GM23338 (cell line): ENCODE data around the gene CPB1. TPM values are rescaled to one million over a fixed set of nuclear protein-coding genes. Genes with fewer than 3 reads are reported as not detected.

ENCODE experiments used
- ATAC-seq: fragments of 200-7000 bp; cut with Tn5 transposase; 3 replicates; pipeline ENCODE4 v1.9.1; 2020
- DNase-seq: peaks from one replicate; pipeline ENCODE4 v3.0.0-alpha.2; 2015; ENCODE audit warnings: low spot score
- H2AFZ ChIP-seq: fragments of 200-600 bp; sonication (generic); 2 replicates; pipeline ENCODE4 v1.8.0; 2016; ENCODE audit warnings: antibody characterized with exemption, mild to moderate bottlenecking, moderate library complexity
- H3F3A ChIP-seq: fragments of 200-600 bp; sonication (generic); replicated peaks from 2 replicates; pipeline ENCODE4 v1.8.0; 2017; ENCODE audit warnings: antibody characterized with exemption, mixed run types, low read depth
- H3K27ac ChIP-seq: fragments of 200-600 bp; sonication (generic); 2 replicates; pipeline ENCODE4 v1.6.1; 2016; ENCODE audit warnings: low read depth
- H3K27me3 ChIP-seq: fragments of 200-600 bp; sonication (generic); 2 replicates; pipeline ENCODE4 v1.8.0; 2016; ENCODE audit warnings: mild to moderate bottlenecking, mixed run types, moderate library complexity; ENCODE audit not compliant: insufficient read depth
- H3K36me3 ChIP-seq: fragments of 200-600 bp; sonication (generic); 2 replicates; pipeline ENCODE4 v1.8.0; 2016; ENCODE audit warnings: mild to moderate bottlenecking; ENCODE audit not compliant: insufficient read depth
- H3K4me1 ChIP-seq: fragments of 200-600 bp; sonication (generic); 2 replicates; pipeline ENCODE4 v1.8.0; 2016; ENCODE audit warnings: mild to moderate bottlenecking, moderate library complexity; ENCODE audit not compliant: insufficient read depth
- H3K4me2 ChIP-seq: fragments of 200-600 bp; sonication (generic); 2 replicates; pipeline ENCODE4 v1.7.1; 2017; ENCODE audit warnings: mixed run types
- H3K4me3 ChIP-seq: fragments of 200-600 bp; sonication (generic); 2 replicates; pipeline ENCODE4 v1.6.1; 2016; ENCODE audit warnings: mixed run types
- H3K79me2 ChIP-seq: fragments of 200-600 bp; sonication (generic); replicated peaks from 2 replicates; pipeline ENCODE4 v1.8.0; 2017; ENCODE audit warnings: mild to moderate bottlenecking; ENCODE audit not compliant: insufficient read depth
- H3K9me2 ChIP-seq: fragments of 200-600 bp; sonication (generic); 2 replicates; pipeline ENCODE4 v1.8.0; 2017; ENCODE audit not compliant: insufficient read depth
- H4K20me1 ChIP-seq: fragments of 200-600 bp; sonication (generic); replicated peaks from 2 replicates; pipeline ENCODE4 v1.8.0; 2017; ENCODE audit warnings: mild to moderate bottlenecking; ENCODE audit not compliant: insufficient read depth
- H3K27ac Mint-ChIP-seq: 2 replicates; pipeline ENCODE4 v1.8.0; 2020; ENCODE audit warnings: inconsistent platforms, mild to moderate bottlenecking, moderate library complexity, mixed read lengths
- H3K27me3 Mint-ChIP-seq: 3 replicates; pipeline ENCODE4 v1.8.0; 2022; ENCODE audit warnings: low read depth, mild to moderate bottlenecking, moderate library complexity, mixed read lengths, inconsistent platforms; ENCODE audit not compliant: insufficient read depth, poor library complexity
- H3K36me3 Mint-ChIP-seq: 3 replicates; pipeline ENCODE4 v1.8.0; 2021; ENCODE audit warnings: low read depth, mild to moderate bottlenecking, inconsistent platforms, moderate library complexity, mixed read lengths
- H3K4me1 Mint-ChIP-seq: 3 replicates; pipeline ENCODE4 v1.8.0; 2020; ENCODE audit warnings: mild to moderate bottlenecking, inconsistent platforms, mixed read lengths
- H3K4me3 Mint-ChIP-seq: 3 replicates; pipeline ENCODE4 v1.8.0; 2021; ENCODE audit warnings: moderate library complexity, mild to moderate bottlenecking, inconsistent platforms, mixed read lengths
- H3K9me3 Mint-ChIP-seq: 3 replicates; pipeline ENCODE4 v1.8.0; 2020; ENCODE audit warnings: moderate library complexity, mild to moderate bottlenecking, inconsistent platforms, mixed read lengths
- EZH2phosphoT487 ChIP-seq: fragments of 200-600 bp; sonication (generic); IDR thresholded peaks from one replicate; pipeline ENCODE4 v1.8.1; 2018; ENCODE audit warnings: antibody characterized with exemption; ENCODE audit not compliant: unreplicated experiment
- JUNB ChIP-seq: IDR thresholded peaks from one replicate; pipeline ENCODE4 v1.6.1; 2016; ENCODE audit warnings: antibody characterized with exemption; ENCODE audit not compliant: unreplicated experiment
- STAT1 ChIP-seq: IDR thresholded peaks from one replicate; pipeline ENCODE4 v1.6.1; 2016; ENCODE audit warnings: antibody characterized with exemption; ENCODE audit not compliant: unreplicated experiment
- ZNF331 ChIP-seq: fragments of 250-450 bp; sonication (Bioruptor Pico); IDR thresholded peaks from 2 replicates; pipeline ENCODE4 v1.5.0; 2020; ENCODE audit warnings: low read depth, mild to moderate bottlenecking, moderate library complexity
- polyA plus RNA-seq: library from polyadenylated mRNA; unstranded; fragments of >200 nt; fragmentation: Nextera tagmentation; extraction: Ambion mirVana; gene quantifications from 2 replicates; pipeline ENCODE4 v1.2.1, GENCODE V29; 2016
- total RNA-seq: library from RNA; depleted of rRNA; stranded (reverse); fragments of >200 nt; shearing (Covaris generic); gene quantifications from 2 replicates; pipeline ENCODE4 v1.2.3, GENCODE V29; 2014
- TF ChIP-seq, protein P1 (sequence below): fragments of 250-450 bp; sonication (Bioruptor Pico); IDR thresholded peaks from 2 replicates; pipeline ENCODE4 v1.5.0; 2020; ENCODE audit warnings: mild to moderate bottlenecking, moderate library complexity
- TF ChIP-seq, protein P2 (sequence below): IDR thresholded peaks from one replicate; pipeline ENCODE4 v1.6.1; 2018; ENCODE audit warnings: antibody characterized with exemption; ENCODE audit not compliant: unreplicated experiment

CPB1 gene
- total and polyA plus RNA-seq, 2 experiments from 2014 or later: not detected

DNA sequence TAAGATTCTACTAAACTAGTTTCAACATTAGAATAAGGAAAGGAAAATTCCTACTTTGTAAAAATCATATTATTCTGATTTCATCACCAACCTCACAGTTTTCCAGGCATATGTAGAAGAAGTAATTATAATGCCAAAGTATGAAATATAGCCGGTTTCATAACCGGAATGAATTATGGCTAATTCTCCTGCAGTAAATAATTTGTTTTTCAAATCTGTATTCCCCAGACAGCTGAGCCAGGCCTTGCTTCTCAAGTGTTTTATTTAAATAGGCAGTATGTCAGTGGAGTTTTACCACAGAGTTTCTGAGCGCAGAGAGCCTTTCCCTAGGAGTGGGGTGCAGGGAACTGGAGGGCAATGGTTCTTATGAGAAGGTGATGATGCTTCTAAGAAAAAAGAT, 28.8 kb downstream of the CPB1 start (continued):
- TF ChIP-seq, protein P1, sequence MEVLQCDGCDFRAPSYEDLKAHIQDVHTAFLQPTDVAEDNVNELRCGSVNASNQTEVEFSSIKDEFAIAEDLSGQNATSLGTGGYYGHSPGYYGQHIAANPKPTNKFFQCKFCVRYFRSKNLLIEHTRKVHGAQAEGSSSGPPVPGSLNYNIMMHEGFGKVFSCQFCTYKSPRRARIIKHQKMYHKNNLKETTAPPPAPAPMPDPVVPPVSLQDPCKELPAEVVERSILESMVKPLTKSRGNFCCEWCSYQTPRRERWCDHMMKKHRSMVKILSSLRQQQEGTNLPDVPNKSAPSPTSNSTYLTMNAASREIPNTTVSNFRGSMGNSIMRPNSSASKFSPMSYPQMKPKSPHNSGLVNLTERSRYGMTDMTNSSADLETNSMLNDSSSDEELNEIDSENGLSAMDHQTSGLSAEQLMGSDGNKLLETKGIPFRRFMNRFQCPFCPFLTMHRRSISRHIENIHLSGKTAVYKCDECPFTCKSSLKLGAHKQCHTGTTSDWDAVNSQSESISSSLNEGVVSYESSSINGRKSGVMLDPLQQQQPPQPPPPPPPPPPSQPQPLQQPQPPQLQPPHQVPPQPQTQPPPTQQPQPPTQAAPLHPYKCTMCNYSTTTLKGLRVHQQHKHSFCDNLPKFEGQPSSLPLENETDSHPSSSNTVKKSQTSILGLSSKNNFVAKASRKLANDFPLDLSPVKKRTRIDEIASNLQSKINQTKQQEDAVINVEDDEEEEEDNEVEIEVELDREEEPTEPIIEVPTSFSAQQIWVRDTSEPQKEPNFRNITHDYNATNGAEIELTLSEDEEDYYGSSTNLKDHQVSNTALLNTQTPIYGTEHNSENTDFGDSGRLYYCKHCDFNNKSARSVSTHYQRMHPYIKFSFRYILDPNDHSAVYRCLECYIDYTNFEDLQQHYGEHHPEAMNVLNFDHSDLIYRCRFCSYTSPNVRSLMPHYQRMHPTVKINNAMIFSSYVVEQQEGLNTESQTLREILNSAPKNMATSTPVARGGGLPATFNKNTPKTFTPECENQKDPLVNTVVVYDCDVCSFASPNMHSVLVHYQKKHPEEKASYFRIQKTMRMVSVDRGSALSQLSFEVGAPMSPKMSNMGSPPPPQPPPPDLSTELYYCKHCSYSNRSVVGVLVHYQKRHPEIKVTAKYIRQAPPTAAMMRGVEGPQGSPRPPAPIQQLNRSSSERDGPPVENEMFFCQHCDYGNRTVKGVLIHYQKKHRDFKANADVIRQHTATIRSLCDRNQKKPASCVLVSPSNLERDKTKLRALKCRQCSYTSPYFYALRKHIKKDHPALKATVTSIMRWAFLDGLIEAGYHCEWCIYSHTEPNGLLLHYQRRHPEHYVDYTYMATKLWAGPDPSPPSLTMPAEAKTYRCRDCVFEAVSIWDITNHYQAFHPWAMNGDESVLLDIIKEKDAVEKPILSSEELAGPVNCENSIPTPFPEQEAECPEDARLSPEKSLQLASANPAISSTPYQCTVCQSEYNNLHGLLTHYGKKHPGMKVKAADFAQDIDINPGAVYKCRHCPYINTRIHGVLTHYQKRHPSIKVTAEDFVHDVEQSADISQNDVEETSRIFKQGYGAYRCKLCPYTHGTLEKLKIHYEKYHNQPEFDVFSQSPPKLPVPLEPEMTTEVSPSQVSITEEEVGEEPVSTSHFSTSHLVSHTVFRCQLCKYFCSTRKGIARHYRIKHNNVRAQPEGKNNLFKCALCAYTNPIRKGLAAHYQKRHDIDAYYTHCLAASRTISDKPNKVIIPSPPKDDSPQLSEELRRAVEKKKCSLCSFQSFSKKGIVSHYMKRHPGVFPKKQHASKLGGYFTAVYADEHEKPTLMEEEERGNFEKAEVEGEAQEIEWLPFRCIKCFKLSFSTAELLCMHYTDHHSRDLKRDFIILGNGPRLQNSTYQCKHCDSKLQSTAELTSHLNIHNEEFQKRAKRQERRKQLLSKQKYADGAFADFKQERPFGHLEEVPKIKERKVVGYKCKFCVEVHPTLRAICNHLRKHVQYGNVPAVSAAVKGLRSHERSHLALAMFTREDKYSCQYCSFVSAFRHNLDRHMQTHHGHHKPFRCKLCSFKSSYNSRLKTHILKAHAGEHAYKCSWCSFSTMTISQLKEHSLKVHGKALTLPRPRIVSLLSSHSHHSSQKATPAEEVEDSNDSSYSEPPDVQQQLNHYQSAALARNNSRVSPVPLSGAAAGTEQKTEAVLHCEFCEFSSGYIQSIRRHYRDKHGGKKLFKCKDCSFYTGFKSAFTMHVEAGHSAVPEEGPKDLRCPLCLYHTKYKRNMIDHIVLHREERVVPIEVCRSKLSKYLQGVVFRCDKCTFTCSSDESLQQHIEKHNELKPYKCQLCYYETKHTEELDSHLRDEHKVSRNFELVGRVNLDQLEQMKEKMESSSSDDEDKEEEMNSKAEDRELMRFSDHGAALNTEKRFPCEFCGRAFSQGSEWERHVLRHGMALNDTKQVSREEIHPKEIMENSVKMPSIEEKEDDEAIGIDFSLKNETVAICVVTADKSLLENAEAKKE (CRISPR knock-in tag): no peak
- TF ChIP-seq JUNB: no peak
- TF ChIP-seq STAT1: no peak
- no peak for TF ChIP-seq EZH2phosphoT487

DNA sequence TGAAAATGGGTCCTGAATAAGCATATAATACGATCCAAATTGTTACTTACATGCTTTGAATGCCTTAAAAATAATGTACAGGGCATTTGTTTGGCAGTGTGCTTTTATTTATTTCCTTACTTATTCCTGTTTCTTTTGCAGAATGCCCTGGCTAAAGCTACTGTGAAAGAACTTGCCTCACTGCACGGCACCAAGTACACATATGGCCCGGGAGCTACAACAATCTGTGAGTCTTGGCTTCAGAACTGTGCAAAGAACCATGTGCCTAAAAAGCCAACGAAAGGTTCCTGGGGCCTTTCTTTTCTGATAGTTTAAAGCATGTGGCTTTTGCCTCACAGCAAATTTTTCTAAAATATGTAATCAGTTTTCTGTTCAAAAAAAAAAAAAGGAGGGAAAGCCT, 29.7 kb downstream of the CPB1 start:
- Mint-ChIP-seq H3K27me3 (no peaks in the 10 kb centered on the region), H3K4me1 (no peaks in the 10 kb centered on the region), H3K36me3 (no peaks in the 10 kb centered on the region), H3K27ac (no peak overlapping the region), H3K9me3 (no peaks in the 10 kb centered on the region), H3K4me3 (no peak overlapping the region)
- no peaks in the 10 kb centered on the region for H3K9me2 ChIP-seq
- H3K36me3 ChIP-seq: no peaks in the 10 kb centered on the region
- H4K20me1 ChIP-seq: no peaks in the 10 kb centered on the region
- H3K27me3 ChIP-seq: no peaks in the 10 kb centered on the region
- ATAC-seq (no peak), DNase-seq (no peak)
- H3K4me3 ChIP-seq: no peak overlapping the region
- no peaks in the 10 kb centered on the region for H3K4me1 ChIP-seq
- no peak overlapping the region for H3K4me2 ChIP-seq
- no peaks in the 10 kb centered on the region for H3F3A ChIP-seq
- no peaks in the 10 kb centered on the region for H3K79me2 ChIP-seq
- H3K27ac ChIP-seq: no peak overlapping the region
- no peak overlapping the region for H2AFZ ChIP-seq
- TF ChIP-seq, protein P2, sequence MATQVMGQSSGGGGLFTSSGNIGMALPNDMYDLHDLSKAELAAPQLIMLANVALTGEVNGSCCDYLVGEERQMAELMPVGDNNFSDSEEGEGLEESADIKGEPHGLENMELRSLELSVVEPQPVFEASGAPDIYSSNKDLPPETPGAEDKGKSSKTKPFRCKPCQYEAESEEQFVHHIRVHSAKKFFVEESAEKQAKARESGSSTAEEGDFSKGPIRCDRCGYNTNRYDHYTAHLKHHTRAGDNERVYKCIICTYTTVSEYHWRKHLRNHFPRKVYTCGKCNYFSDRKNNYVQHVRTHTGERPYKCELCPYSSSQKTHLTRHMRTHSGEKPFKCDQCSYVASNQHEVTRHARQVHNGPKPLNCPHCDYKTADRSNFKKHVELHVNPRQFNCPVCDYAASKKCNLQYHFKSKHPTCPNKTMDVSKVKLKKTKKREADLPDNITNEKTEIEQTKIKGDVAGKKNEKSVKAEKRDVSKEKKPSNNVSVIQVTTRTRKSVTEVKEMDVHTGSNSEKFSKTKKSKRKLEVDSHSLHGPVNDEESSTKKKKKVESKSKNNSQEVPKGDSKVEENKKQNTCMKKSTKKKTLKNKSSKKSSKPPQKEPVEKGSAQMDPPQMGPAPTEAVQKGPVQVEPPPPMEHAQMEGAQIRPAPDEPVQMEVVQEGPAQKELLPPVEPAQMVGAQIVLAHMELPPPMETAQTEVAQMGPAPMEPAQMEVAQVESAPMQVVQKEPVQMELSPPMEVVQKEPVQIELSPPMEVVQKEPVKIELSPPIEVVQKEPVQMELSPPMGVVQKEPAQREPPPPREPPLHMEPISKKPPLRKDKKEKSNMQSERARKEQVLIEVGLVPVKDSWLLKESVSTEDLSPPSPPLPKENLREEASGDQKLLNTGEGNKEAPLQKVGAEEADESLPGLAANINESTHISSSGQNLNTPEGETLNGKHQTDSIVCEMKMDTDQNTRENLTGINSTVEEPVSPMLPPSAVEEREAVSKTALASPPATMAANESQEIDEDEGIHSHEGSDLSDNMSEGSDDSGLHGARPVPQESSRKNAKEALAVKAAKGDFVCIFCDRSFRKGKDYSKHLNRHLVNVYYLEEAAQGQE: no peak
- TF ChIP-seq, protein P1 (CRISPR knock-in tag): no peak
- TF ChIP-seq ZNF331 (CRISPR knock-in tag) (no peak), JUNB (no peak), STAT1 (no peak)
